Daoy (cell line): ENCODE data around the gene ATP11A. TPM values are rescaled to one million over a fixed set of nuclear protein-coding genes. Genes with fewer than 3 reads are reported as not detected.
"Not testable (repeated sequence)": the region's sequence is repeated elsewhere in the genome, so short reads cannot be mapped to it uniquely, and the experiment has no call there.

Experiments used
- DNase-seq: peaks from one replicate; pipeline ENCODE4 v3.0.0-alpha.2; 2015; ENCODE audit warnings: low read depth
- total RNA-seq: library from RNA; depleted of rRNA; stranded (reverse); fragments of >200 nt; shearing (Covaris generic); gene quantifications from 2 replicates; pipeline ENCODE4 v1.2.3, GENCODE V29; 2014

ATP11A gene
- total RNA-seq, 1 experiment from 2014 or later = 2.0 TPM

DNA sequence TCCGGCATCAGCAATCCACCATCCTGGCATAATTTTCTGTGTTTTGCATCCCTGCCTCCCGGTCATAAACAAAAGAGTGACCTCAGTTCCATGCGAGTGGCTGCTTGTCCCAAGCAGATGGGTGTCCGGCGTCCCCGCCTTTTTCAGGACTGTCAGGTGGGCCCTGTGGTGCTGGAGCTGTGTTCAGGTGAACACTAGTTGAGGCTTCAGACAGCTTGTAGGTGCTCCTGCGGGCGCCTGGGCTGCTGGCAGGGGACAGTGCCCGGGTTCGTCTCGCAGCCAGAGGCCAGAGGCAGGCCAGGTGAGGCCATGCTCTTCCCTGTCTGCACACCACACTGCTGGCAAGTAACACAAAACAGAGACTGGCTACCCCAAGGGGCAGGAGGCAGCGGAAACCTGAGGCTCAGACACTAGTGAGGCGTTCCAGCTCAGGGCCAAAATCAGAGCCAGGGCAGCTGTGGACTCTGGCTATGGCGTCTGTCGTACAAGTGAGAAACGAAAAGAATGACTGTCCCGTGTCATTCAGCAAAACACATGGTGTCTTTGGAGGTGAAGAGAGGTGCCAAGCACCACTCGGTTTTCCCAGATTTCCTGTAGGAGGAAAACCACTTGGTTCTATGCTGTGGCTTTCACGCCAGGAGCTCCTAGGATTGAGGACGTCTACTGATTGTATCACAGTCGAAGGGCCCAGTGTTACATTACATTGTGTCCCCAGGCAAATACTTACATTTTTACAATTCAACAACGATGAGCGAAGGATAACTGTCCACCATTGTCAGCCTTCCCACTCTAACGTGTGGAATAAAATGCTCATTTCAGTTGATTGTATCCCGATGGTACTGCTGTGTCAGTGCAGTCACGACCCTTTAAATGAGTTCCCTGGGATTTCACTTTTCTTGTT lies 104.0 kb downstream of the ATP11A start:
- no peak for DNase-seq

DNA sequence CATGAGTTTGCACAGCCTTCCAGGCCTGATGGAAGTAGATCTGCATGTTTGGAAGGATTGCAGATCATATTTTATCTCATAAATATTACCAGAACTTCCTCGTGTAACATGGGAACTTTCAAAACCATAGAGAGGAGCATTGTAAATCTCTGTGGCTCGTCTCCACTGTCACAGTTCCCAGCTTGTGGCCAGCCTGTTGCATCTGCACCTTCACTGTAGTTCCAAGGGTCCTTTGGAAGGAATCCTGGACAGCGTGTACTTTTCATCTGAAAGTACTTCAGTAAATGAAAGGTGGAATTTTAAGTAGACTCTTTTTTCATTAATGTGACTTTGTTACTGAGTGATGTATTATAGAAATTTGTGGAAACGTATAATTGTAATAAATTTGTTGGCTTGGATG lies 105.4 kb downstream of the ATP11A start:
- no peak for DNase-seq

DNA sequence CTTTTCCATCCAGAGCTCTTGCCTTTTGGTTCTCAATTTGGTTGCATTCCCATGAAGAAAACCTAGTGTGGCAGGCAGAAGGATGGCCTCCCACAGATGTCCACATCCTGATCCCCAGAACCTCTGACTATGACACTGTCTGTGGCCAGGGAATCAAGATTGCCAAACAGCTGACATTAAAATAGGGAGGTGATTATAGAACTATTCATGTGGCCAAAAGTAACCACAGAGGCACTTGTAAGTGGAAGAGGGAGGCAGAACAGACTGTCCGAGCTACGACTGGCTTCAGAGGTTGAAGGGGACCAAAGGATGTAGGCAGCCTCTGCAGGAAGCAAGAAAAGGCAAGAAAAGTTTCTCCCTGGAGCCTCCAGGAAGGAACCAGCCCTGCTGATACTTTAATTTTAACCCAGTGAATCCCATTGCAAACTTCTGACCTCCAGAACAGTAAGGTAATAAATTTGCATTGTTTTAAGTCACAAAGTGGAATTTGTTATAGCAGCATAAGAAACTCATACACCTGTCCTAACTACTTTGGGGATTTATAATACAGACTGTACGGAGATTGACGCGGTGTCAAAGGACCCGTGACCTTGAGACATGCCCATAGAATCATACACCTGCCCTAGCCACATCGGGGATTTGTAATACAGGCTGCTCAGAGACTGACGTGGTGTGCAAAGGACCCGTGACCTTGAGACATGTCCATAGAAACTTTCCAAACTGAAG lies 106.5 kb downstream of the ATP11A start:
- DNase-seq = no peak

DNA sequence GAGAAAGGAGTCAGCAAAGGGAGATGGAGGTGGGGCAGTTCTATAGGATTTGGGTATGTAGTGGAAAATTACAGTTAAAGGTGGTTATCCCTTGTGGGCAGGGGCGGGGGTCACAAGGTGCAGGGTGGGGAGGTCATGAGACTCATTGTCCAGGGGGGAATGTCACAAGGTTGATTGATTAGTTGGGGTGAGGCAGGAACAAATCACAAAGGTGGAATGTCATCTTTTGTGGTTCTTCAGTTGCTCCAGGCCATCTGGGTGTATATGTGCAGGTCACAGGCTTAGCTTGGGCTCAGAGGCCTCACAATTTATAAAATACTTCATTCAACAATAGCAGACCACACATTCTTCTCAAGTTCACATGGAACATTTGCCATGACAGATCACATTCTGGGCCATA lies 109.6 kb downstream of the ATP11A start:
- DNase-seq = no peak

DNA sequence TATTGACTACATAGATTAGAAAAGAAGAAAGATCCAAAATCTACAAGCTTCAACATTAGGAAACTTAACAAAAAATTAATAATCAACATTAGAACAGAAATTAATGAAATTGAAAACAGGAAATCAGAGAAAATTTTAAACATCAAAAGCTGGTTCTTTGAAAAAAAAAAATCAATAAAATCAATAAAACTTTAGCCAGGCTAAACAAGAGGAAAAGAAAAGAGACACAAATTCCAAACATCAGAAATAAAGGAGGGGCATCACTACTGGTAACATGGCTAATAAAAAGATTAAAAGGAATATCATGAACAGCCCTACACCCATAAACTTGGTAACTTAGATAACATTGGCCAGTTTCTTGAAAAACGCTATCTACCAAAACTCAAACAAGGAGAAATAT lies 110.2 kb downstream of the ATP11A start:
- DNase-seq = no peak

DNA sequence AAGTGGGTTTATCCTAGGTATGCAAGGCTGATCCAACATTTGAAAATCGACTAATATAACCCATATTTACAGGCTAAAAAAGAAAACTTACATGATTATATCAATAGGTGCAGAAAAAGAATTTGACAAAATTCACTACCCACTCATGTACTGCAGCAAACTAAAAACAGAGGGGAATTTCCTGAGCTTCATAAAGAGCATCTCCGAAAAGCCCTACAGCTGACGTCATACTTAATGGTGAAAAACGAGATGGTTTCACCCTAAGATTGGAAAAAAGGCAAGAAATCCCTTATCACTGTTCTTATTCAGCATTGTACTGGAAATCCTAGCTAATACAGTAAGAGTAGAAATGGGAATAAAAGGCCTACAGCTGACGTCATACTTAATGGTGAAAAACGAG lies 111.0 kb downstream of the ATP11A start:
- DNase-seq = not testable (repeated sequence)

DNA sequence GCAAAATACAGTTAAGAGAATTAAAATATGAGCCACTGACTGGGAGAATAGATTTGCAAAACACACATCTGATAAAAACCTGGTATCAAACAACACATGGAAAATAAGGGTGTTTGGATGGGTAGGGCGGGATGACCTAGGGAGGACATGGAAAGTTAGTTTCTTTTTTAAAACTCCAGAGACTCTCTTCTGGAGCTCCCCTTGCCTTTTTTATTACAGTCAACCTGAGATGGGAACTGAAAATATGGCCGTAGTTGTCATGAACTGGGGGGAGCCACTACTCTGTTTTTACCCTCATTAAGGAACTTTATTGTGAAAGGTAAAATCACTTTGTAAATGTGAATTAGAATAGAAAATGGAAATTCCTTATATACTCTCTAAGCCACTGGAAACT lies 113.0 kb downstream of the ATP11A start:
- DNase-seq = no peak

DNA sequence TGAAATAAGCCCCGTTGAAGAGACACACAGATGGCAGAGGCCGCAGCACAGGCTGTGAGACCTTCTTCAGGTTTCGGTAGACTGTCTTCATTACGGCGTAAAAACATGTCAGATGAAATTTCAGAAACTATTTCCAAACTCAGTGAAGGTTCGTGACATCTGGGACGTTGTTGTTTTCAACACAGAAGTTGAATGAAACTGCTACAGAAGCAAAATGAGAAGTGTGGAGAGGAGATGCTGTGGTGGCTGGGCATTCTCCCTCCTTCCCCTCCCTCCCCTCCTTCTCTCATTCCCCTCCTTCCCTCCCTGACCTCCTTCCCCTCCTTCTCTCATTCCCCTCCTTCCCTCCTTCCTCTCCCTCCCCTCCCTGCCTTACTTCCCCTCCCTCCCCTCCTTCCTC lies 113.6 kb downstream of the ATP11A start:
- no peak for DNase-seq

DNA sequence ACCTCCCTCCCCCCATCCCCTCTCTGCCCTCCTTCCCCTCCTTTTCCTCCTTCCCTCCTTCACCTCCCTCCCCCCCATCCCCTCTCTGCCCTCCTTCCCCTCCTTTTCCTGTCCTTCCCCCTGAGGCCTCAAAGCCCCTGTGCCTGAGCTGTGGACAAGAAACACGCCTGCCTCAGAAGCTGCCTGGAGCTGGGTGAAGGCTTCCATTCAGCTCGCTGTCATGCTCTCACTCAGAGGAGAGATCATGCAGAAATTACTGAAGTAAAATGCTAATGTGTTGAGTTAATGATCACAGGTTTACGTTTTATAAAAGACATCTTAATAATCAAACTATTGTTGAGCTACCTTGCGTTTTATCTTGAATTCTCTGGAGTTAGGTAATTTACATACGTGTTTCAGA lies 114.5 kb downstream of the ATP11A start:
- no peak for DNase-seq

DNA sequence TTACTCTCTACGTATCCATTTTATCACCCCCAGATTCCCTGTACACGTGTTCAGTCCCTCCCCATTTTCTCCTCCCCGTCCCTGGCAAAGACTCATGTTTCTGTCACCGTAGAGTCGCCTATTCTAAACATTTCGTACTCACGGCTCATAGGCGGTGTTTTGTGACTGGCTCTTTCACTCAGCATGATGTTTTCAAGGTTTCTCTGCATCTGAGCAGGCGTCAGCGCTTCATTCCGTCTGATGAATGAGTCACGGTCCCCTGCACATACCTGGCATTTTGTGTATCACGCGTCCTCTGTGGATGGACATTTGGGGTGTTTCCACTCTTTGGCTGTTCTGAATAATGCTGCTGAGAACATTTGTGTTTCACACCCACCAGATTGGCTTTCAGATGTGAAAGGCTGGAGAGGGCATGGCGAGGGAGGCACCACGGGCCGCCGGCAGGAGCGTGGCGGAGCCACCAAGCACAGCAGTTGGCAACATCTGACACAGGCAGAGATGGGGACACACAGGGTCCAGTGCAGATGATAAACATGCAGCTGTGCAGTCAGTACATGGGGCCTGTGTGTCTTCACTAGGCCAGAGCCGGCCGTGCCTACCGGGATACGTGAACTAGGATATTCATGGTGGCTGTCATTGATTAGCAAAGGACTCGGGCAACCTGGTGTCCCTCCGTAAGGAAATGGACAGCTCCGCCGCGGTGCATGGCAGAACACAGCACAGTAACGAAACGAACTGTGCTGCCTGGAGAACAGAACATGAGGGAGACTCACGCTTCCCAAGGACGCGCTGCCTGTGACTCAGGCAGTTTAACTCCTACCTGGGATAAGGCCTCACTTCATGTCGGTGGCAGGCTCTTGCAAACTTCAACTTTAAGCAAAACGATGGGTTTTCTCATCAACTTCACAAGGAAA lies 117.2 kb downstream of the ATP11A start:
- no peak for DNase-seq

DNA sequence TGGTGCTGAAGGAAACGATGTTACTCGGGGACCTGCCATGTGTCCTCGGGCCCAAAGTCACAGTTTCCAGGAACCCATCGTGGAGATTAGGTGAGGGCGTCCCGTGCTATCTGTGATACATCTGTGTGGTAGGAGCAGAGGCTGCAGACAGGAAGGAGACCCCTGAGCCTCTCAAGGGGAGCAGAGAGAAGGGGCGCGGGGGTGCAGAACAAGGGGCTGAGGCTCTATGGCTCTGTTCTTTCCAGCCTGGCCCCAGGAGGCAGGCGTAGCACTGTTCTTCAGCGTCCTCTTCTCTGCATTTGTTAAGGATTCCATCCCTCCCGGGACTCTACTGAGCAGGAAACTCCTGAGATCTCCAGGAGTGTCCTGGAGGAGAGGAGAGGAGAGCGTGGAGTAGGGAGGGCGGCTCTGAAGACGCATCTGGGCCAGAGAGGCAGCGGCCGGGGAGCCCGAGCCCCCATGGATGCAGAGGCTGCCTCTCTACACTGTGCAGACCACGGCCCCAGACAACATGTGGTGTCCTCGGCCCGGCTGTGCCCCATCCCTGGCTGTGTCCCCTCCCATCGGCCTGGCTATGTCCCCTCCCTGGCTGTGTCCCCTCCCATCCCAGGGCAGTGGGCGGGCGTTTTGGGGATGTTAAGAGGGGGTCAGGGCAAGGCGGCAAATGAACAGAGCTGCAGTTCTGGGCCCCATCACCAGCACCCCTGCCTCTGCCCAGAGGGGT lies 118.0 kb downstream of the ATP11A start:
- no peak for DNase-seq

DNA sequence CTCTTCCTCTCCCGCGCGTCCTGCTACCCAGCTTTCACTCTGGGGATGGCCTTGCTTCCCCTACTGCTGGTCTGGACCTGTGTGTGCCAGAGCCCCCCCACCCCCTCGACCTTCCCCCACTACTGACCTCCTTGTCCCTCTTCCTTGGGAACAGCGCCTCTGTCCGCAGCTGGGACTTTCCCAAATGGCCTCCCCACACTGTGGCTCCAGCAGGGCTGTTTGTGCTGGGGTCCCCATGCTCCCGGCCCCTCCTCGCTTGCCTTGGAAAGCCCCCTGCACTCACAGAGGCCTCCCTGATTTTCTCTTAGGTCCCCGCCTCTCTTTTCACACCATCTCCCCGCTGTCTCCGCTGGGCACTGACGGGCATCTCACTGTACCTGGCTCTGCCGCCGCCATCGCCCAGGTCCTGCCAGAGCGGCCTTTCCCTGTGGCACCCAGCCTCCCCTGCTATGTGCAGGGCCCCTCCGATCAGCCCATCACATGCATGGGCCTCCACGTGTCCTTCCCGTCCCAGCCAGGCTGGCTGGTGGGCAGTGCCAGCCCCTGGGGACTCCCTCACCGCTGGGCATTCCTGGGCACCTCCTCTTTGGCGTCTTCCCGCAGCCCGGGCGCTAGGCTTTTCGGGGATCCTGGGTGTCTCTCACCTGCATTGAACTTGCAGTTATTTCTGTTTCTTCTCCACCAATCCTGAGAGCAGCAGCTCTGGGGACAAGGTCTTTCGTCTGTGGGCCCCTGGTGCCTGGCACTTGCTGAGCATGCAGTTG lies 118.7 kb downstream of the ATP11A start:
- DNase-seq = no peak

DNA sequence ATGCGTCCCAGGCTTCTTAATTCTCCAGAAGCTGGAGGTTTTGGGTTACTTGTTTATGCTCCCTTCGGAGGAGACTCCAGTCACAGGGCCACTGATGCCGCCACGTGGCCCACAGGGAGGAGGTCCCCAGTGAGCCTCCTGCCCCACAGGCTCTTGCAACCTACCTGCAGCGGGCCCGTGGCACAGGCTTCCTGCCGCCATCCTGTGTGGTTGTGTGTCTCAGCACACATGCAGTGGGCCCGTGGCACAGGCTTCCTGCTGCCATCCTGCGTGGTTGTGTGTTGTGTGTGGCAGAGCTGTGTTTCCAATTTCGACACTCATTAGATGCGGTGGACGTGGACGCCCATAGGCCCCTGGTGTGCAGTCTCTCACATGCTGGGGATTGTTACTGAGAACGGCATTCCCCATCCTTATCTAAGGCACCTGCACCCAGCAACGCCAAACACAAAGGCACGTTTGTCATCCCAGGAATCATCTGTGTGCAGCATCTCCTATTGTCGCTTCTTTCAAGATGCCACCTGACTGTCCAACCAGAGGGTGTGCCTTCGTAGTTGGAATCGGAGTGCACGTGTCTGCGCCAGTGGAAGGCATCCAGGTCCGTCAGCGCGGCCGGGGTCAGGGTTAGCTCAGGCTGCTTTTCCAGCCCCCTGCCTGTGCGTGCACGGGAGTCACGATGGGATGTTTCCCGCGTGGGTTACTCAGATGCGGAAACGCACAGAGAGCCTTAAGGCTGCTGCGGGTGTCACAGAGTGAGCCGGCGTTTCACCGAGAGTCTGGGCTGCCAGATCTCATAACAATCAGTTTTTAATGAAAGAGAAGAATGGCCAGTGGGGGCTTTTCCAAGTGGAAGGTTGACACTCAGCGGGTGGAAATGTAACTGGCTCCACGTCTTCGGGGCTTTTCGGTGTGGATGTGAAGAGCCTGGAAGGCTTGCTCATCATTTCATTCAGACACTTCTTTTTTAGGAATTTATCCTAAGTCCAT lies 119.8 kb downstream of the ATP11A start:
- DNase-seq = no peak

DNA sequence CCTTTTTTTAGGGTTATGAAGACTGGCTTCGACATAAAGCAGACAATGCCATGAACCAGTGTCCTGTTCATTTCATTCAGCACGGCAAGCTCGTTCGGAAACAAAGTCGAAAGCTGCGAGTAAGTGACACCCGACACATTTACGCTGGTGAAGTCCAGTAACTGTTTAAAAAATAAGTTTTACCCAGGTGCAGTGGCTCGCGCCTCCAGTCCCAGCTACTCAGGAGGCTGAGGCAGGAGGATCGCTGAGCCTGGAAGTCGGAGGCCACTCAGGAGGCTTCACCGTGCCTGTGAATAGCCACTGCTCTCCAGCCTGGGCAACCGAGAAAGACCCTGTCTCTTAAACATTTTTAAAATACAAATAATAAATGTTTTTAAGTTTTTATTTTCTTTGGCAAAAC lies 120.8 kb downstream of the ATP11A start:
- no peak for DNase-seq

DNA sequence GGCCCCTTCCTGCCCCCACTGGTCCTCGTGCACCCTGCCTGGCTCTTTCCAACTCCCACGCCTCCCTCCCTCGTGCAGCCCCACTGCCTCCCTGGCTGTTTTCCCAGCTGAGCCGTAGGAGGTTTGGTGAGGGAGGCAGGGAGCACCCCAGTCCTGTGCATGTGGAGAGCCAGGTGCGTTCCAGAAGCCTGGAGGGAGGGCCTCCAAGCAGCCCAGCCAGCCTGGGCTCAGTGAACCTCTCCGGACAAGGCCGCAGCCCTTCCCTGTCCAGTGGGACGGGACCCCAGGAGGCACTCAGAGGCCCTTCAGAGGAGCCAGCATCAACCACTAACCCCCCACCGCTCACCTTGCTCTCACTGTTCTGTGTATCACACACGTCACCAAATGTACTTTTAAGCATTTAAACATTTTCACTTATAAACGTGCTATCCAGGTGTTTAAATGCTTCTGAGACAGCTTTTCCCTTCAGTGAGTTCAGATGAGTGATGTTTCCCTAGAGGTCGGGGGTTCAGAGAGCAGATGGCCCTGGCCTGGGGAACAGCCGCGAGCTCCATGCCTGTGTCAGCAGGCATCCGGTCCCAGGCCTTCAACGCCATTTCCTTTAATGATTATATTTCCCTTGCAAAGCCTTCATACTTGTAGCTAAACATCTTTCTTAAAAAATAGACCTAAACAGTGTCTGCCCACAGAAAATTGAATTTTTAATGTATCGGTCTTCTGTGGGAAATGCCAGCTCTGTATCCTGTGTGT lies 122.6 kb downstream of the ATP11A start:
- DNase-seq = no peak

DNA sequence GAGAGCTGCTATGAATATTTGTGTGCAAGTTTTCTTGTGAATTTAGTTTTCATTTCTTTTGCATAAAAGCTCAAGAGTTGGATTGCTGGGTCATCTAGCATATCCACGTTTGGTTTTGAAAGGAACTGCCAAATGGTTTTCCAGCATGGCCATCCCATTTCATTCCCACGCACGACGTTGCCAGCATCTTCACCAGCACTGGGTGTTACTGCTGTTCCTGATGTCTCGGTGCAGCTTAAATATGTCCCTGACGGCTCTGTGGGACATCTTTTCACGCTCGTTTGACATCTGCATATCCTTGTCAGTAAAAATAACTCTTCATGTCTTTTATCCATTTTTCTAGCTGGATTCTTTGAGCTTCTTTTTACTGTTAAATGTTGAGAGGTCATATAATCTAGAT lies 123.7 kb downstream of the ATP11A start:
- DNase-seq = no peak

DNA sequence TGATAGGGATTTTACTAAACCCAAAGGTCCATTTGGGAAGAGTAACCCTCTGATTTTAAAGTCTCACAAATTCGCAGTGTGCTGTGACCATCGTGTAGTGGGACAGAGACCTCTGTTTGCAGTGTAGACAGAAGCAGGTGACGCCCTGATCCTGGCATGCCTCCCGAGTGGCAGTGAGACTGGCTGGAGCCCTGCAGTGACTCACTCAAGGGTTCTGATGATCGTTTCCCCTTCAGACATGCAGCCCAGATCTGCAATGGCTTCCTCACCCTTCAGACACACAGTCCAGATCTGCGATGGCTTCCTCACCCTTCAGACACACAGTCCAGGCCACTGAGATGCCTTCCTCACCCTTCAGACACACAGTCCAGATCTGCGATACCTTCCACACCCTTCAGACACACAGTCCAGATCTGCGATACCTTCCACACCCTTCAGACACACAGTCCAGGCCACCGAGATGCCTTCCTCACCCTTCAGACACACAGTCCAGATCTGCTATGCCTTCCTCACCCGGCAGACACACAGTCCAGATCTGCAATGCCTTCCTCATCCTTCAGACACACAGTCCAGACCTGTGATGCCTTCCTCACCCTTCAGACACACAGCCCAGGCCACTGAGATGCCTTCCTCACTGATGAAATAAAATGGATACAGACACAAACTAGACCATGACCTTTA lies 125.2 kb downstream of the ATP11A start:
- DNase-seq = peak; percentile 28

DNA sequence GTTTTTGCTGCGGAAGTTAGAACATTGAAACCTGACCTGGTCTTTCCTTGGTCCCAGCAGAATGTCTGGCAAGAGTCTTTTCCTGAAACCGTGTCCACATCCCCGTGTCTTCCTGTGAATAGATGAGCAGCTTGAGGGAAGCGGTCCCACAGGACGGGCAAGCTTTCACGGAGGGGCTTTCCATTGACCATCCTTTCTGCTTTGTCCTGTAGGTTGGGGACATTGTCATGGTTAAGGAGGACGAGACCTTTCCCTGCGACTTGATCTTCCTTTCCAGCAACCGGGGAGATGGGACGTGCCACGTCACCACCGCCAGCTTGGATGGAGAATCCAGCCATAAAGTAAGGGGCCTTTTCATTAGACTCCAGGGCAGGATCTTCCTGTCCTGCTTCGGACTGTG lies 126.0 kb downstream of the ATP11A start:
- DNase-seq = no peak
